HG03442 (cell line): Measurements from ENCODE around the gene TAB2.
"Not testable (repeated sequence)": the region's sequence is repeated elsewhere in the genome, so short reads cannot be mapped to it uniquely, and the experiment has no call there.

ENCODE experiments used
- ATAC-seq: cut with Tn5 transposase; IDR thresholded peaks from one replicate; pipeline ENCODE4 v1.9.1; 2021; ENCODE audit warnings: mild to moderate bottlenecking, moderate library complexity; ENCODE audit not compliant: unreplicated experiment

Gene TAB2

DNA sequence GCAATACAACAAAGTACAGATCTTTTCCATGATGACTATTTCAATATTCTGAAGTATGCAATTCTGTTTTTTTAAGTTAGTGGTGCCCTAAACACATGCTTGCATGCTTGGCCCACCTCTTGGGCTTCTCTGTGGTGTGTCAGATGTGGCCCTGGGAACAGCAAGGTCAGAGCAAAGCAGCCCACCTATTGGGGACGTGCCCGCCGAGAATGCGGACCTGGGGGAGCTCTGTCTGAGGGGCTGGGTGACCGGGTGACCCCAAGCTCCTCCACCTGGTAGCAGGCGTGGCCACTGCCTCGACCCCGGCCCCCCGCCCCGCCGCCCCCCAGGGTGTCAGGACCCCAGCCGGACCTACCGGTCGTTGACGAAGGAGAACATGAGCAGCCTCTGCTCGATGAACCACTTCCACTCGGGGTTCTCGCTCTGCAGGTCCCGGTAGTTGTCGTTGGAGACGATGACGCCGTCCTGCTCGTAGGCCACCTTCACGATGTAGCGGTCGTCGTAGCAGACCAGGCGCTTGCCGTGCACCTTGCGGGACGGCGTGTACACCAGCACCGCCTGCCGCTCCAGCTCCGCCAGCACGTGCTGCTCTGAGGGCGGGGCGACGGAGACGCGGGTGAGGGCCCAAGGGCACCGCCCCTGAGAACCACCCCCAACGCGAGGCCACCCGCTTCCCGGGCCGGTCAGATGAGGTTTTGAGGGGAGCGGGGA lies 139.0 kb downstream of the TAB2 start:
- ATAC-seq = no peak

- no peak for ATAC-seq
Measured at GRCh38 chr6:149457316-149457884, 139.9 kb downstream of the TAB2 start.

DNA sequence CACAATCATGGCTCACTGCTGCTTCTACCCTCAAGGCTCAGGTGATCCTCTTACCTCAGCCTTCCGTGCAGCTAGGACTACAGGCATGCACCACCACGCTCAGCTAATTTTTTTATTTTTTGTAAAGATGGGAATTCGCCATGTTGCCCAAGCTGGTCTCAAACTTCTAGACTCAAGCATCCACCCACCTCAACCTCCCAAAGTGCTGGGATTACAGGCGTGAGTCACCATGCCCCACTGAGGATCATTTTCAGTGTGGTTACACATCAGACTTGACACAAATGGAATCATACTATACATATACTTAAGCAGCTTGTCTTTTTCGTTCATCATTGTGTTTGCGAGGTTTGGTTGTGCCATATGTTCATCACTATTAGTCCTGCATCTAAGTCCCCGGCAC lies 140.7 kb downstream of the TAB2 start:
- no peak for ATAC-seq

DNA sequence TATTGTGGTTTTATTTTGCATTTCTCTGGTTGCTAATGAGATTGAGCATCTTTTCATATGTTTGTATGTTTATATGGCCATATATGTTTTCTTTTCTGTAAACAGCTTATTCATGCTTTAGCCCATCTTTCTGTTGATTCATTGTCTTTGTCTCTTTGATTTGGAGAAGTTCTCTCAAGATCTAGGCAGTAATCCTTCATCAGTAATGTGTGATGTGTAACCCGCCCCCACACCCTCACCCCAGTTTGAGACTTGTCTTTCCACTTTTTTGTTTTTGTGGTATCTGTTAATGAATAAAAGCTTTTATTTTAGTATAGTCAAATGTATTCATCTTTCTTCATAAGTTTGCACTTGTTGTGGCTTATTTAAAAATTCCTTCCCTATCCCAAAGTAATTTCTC lies 141.3 kb downstream of the TAB2 start:
- no peak for ATAC-seq

- no peak for ATAC-seq
Measured at GRCh38 chr6:149459761-149460160, 142.2 kb downstream of the TAB2 start.

DNA sequence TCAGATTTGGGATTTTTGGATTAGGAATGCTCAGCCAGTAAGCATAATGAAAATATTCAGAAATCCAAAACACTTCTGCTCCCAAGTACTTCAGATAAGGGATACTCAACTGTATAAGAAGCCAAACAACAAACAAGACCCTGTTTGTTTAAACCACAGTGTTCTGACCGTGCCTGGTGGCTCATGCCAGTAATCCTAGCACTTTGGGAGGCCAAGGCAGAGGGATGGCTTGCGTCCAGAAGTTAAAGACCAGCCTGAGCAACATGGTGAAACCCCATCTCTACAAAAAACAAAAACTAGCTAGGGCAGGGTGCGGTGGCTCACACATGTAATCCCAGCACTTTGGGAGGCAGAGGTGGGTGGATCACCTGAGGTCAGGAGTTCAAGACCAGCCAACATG lies 142.7 kb downstream of the TAB2 start:
- not testable (repeated sequence) for ATAC-seq
